GM18498 (cell line): ENCODE data around the gene TRPV4.

Experiments
- ATAC-seq: cut with Tn5 transposase; IDR thresholded peaks from one replicate; pipeline ENCODE4 v1.9.1; 2021; ENCODE audit warnings: mild to moderate bottlenecking, moderate library complexity; ENCODE audit not compliant: unreplicated experiment

Gene TRPV4

GRCh38 chr12:109783135-109783964, 49.8 kb downstream of the TRPV4 start:
- ATAC-seq, result no peak

- ATAC-seq, result no peak
Observed at GRCh38 chr12:109782326-109782703, 50.9 kb downstream of the TRPV4 start.

- ATAC-seq, result no peak
Observed at GRCh38 chr12:109781668-109782325, 51.4 kb downstream of the TRPV4 start.

- ATAC-seq, result no peak
Observed at GRCh38 chr12:109779382-109779781, 53.8 kb downstream of the TRPV4 start.

GRCh38 chr12:109778684-109779083, 54.5 kb downstream of the TRPV4 start:
- ATAC-seq, result no peak

GRCh38 chr12:109777544-109777943, 55.7 kb downstream of the TRPV4 start:
- no peak for ATAC-seq

- ATAC-seq, result no peak
Observed at GRCh38 chr12:109776624-109777023, 56.6 kb downstream of the TRPV4 start.

GRCh38 chr12:109775172-109775881, 57.9 kb downstream of the TRPV4 start:
- no peak for ATAC-seq

- no peak for ATAC-seq
Observed at GRCh38 chr12:109773384-109774011, 59.7 kb downstream of the TRPV4 start.

- ATAC-seq, result no peak
Observed at GRCh38 chr12:109772622-109773321, 60.4 kb downstream of the TRPV4 start.

GRCh38 chr12:109771746-109772621, 61.2 kb downstream of the TRPV4 start:
- ATAC-seq, result no peak

- no peak for ATAC-seq
Observed at GRCh38 chr12:109770861-109771670, 62.1 kb downstream of the TRPV4 start.

GRCh38 chr12:109770104-109770860, 62.9 kb downstream of the TRPV4 start:
- ATAC-seq, result no peak

GRCh38 chr12:109768901-109769670, 64.1 kb downstream of the TRPV4 start:
- no peak for ATAC-seq

- ATAC-seq, result no peak
Observed at GRCh38 chr12:109767991-109768900, 65.0 kb downstream of the TRPV4 start.

GRCh38 chr12:109767456-109767855, 65.7 kb downstream of the TRPV4 start:
- no peak for ATAC-seq
